Lung (tissue), 12 donors: Measurements from ENCODE around the gene CDA. TPM values are rescaled to one million over a fixed set of nuclear protein-coding genes. Genes with fewer than 3 reads are reported as not detected.

ENCODE experiments used
- ATAC-seq: fragments of 200-7000 bp; cut with Tn5 transposase; one replicate; pipeline ENCODE4 v1.9.1; 2020; ENCODE audit warnings: moderate number of reproducible peaks; ENCODE audit not compliant: insufficient read depth, low FRiP score
- DNase-seq, 3 donors: peaks; one replicate each; pipeline ENCODE4 v3.0.0-alpha.2; 2013 to 2017
- H3K27ac ChIP-seq, 2 donors: one replicate each; pipeline ENCODE4 v1.5.1; 2013; ENCODE audit warnings: mild to moderate bottlenecking in 2 of 2, moderate library complexity in 2 of 2, control low read depth in 1 of 2, inconsistent platforms in 1 of 2, low read depth in 1 of 2, low read length in 1 of 2
- H3K27me3 ChIP-seq, 3 donors: one replicate each; pipeline ENCODE4 v1.5.1; 2013; ENCODE audit warnings: low read length in 2 of 3; ENCODE audit not compliant: control insufficient read depth in 3 of 3, insufficient read depth in 3 of 3
- H3K36me3 ChIP-seq, 4 donors: one replicate each; pipeline ENCODE4 v1.5.1; 2013; ENCODE audit warnings: low read length in 4 of 4, mild to moderate bottlenecking in 1 of 4, moderate library complexity in 1 of 4; ENCODE audit not compliant: control insufficient read depth in 4 of 4, insufficient read depth in 4 of 4
- H3K4me1 ChIP-seq, 5 donors: one replicate each; pipeline ENCODE4 v1.5.1; 2013; ENCODE audit warnings: low read length in 5 of 5, mild to moderate bottlenecking in 2 of 5, moderate library complexity in 1 of 5; ENCODE audit not compliant: control insufficient read depth in 5 of 5, insufficient read depth in 5 of 5
- H3K4me3 ChIP-seq: one replicate; pipeline ENCODE4 v1.5.1; 2013; ENCODE audit warnings: mild to moderate bottlenecking, control low read depth, moderate library complexity
- H3K9ac ChIP-seq, 2 donors: one replicate each; pipeline ENCODE4 v1.5.1; 2013; ENCODE audit warnings: low read length in 2 of 2, control low read depth in 1 of 2; ENCODE audit not compliant: insufficient read depth in 1 of 2
- H3K9me3 ChIP-seq, 4 donors: one replicate each; pipeline ENCODE4 v1.5.1; 2013; ENCODE audit warnings: low read length in 3 of 4, mild to moderate bottlenecking in 1 of 4, moderate library complexity in 1 of 4; ENCODE audit not compliant: control insufficient read depth in 4 of 4, insufficient read depth in 3 of 4
- WGBS, 2 donors: extraction: QIAGEN DNeasy Blood & Tissue Kit; methylation state at CpG; one replicate each; pipeline ENCODE4 v1.1.7; 2013; 5-methylcytosine and 5-hydroxymethylcytosine counted together
- polyA plus RNA-seq, 2 donors: library from polyadenylated mRNA; stranded (reverse); fragments of 200-250 nt; gene quantifications; one replicate each; pipeline ENCODE4 v1.2.1, GENCODE V29; 2013
- total RNA-seq, 2 donors: library from RNA; depleted of rRNA in 1 of 2; stranded (reverse); fragments of >200 nt in 1 of 2; gene quantifications; one replicate each; pipeline ENCODE4 v1.2.1, GENCODE V29; 2014 to 2021
- TF ChIP-seq, protein P1 (sequence below): IDR thresholded peaks from 2 replicates; pipeline ENCODE4 v1.5.1; 2012; ENCODE audit warnings: mild to moderate bottlenecking; ENCODE audit errors: control extremely low read depth, extremely low read depth
- donor health status: control.
- donor health status: control.
- donor health status: Bipolar disorder and iron deficiency.
- donor health status: healthy.
- donor health status: DM: yes; HTN: yes; CAD: no.

Gene CDA
- total and polyA plus RNA-seq, 4 donors, result 0.40 to 47.5 (median 3.4) TPM

DNA sequence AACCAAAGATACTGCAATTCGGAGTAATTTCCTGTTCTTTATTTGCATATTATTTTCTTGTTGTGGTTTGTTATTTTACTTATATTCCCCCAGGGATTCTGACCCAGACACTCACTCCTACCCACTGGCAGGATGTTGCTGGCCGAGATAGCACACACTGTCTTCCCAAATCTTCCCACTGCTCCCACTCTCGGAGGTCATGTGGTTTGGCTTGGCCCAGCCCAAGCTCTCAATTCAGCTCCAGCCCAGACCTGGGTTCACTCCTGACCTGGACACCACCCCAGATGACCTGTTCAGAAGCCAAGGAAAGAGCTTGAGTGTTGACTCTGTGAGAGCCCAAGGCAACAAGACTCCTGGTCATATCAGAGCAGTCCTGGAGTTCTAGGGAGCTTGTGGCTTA lies 37.7 kb upstream of the CDA start:
- TF ChIP-seq, protein P1, sequence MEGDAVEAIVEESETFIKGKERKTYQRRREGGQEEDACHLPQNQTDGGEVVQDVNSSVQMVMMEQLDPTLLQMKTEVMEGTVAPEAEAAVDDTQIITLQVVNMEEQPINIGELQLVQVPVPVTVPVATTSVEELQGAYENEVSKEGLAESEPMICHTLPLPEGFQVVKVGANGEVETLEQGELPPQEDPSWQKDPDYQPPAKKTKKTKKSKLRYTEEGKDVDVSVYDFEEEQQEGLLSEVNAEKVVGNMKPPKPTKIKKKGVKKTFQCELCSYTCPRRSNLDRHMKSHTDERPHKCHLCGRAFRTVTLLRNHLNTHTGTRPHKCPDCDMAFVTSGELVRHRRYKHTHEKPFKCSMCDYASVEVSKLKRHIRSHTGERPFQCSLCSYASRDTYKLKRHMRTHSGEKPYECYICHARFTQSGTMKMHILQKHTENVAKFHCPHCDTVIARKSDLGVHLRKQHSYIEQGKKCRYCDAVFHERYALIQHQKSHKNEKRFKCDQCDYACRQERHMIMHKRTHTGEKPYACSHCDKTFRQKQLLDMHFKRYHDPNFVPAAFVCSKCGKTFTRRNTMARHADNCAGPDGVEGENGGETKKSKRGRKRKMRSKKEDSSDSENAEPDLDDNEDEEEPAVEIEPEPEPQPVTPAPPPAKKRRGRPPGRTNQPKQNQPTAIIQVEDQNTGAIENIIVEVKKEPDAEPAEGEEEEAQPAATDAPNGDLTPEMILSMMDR, result no peak
- no peak for ATAC-seq
- DNase-seq, result no peak
- peaks cover 16 to 54% (median 27%) of the 10 kb centered on the region in 3 donors for H3K27me3 ChIP-seq
- no peak overlapping the region for H3K9ac ChIP-seq
- H3K36me3 ChIP-seq, result no peaks in the 10 kb centered on the region
- 55 to 81% methylated on average over 3 of the region's 3 CpGs for WGBS, 2 donors
- H3K9me3 ChIP-seq, result peaks cover 0 to 10% (median 0%) of the 10 kb centered on the region in 4 donors
- no peak overlapping the region for H3K27ac ChIP-seq
- no peak overlapping the region for H3K4me3 ChIP-seq
- peaks cover 0 to 17% (median 4%) of the 10 kb centered on the region in 5 donors for H3K4me1 ChIP-seq

DNA sequence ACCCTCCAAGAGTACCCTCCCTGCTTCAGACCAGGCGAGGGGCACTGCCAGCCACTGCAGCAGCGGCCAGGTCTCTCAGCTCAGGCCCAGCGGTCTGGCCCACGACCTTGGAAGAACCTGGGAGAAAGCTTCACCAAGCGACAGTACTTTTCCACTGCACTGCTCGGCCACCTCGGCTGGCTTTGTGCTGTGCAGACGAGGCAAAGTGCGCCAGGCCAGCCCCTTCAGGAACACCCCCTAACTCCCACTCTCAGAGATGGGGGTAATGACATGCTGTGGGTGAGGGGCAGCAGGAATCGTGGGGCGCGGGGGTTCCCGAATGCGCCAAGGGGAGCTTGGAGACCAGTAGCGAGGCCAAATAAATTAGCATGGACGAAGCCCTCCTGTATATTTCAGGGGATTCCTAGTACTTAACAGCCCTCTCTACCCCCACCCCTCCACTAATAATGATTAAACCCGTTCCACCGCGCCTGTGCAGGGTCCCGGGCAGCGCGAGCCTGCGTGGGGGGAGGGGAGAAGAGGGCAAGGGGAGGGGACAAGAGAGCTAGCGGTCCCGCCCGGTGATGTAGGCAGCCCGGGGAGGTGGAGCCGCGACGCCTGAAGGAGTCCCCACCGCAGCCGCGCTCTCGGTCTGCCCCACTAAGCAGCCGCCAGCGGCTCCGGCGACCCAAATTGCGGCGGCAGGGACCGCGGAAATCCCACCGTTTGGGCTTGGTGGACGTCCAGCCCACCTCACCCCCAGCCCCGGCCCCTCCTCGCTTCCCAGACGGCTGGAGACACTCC lies 36.8 kb upstream of the CDA start, which contains the start of gene FAM43B:
Gene FAM43B (plus strand): TSS at position 629 of the 783 bp plus-strand sequence. CDS start 401 bp downstream, outside the sequence.
- Histone ChIP-seq H3K4me3 (peak within 1 kb of the TSS; percentile 19), H3K4me1 (peaks cover 0 to 17% (median 4%) of the 10 kb centered on the region in 5 donors), H3K36me3 (no peaks in the 10 kb centered on the region), H3K9me3 (peaks cover 0 to 10% (median 0%) of the 10 kb centered on the region in 4 donors), H3K9ac (peak within 1 kb of the TSS in 1 of 2 donors; percentile 72), H3K27ac (no peak within 1 kb of the TSS), H3K27me3 (peaks cover 16 to 51% (median 27%) of the 10 kb centered on the region in 3 donors)
- TF ChIP-seq, protein P1, result no peak
- WGBS, 2 donors, result 3 to 7% methylated on average over 30 to 47 of the region's 47 CpGs
- peak; percentile 92 to 95 (median 92) for DNase-seq
- no peak for ATAC-seq

GRCh38 chr1:20552728-20553445 lies 36.0 kb upstream of the CDA start:
- H3K36me3 ChIP-seq, result no peaks in the 10 kb centered on the region
- DNase-seq, result peak; percentile 19 to 28 (median 22)
- WGBS, 2 donors, result 2 to 3% methylated on average over 69 to 82 of the region's 82 CpGs
- H3K9me3 ChIP-seq, result peaks cover 0 to 10% (median 0%) of the 10 kb centered on the region in 4 donors
- no peak overlapping the region for H3K27ac ChIP-seq
- peaks cover 0 to 17% (median 4%) of the 10 kb centered on the region in 5 donors for H3K4me1 ChIP-seq
- peaks cover 16 to 55% (median 27%) of the 10 kb centered on the region in 3 donors for H3K27me3 ChIP-seq
- H3K4me3 ChIP-seq, result peak overlapping the region; percentile 19
- TF ChIP-seq, protein P1, result no peak
- no peak for ATAC-seq
- H3K9ac ChIP-seq, result no peak overlapping the region
